Heart right ventricle (tissue), 16 donors: ENCODE results near the gene CISD1. TPM values are rescaled to one million over a fixed set of nuclear protein-coding genes. Genes with fewer than 3 reads are reported as not detected.
"Not testable (repeated sequence)": the region's sequence is repeated elsewhere in the genome, so short reads cannot be mapped to it uniquely, and the experiment has no call there.

Experiments used
- ATAC-seq, 8 donors: fragments of 200-7000 bp; cut with Tn5 transposase; one replicate each; pipeline ENCODE4 v1.9.1; 2020; ENCODE audit warnings: mild to moderate bottlenecking in 8 of 8, moderate library complexity in 8 of 8, moderate number of reproducible peaks in 1 of 8
- DNase-seq, 2 donors: peaks; one replicate each; pipeline ENCODE4 v3.0.0-alpha.2; 2020
- H3K27ac ChIP-seq, 10 donors: fragments of 200-600 bp; sonication (generic) in 2 of 10; one replicate each; pipeline versions ENCODE4 v1.5.0 to v1.8.0; 2020 to 2022; ENCODE audit warnings: mild to moderate bottlenecking in 3 of 10
- H3K27me3 ChIP-seq, 7 donors: fragments of 200-600 bp; one replicate each; pipeline ENCODE4 v1.8.0; 2021 to 2022; ENCODE audit warnings: mild to moderate bottlenecking in 2 of 7
- H3K36me3 ChIP-seq, 9 donors: fragments of 200-600 bp; sonication (generic) in 1 of 9; one replicate each; pipeline versions ENCODE4 v1.5.0 to v1.8.0; 2020 to 2022; ENCODE audit warnings: mild to moderate bottlenecking in 2 of 9
- H3K4me1 ChIP-seq, 9 donors: fragments of 200-600 bp; sonication (generic) in 1 of 9; one replicate each; pipeline versions ENCODE4 v1.5.0 to v1.8.0; 2020 to 2022; ENCODE audit warnings: mild to moderate bottlenecking in 4 of 9
- H3K4me3 ChIP-seq, 10 donors: fragments of 200-600 bp; sonication (generic) in 2 of 10; one replicate each; pipeline versions ENCODE4 v1.5.0 to v1.8.0; 2020 to 2022; ENCODE audit warnings: mild to moderate bottlenecking in 7 of 10, moderate library complexity in 2 of 10
- H3K9me3 ChIP-seq, 11 donors: fragments of 200-600 bp in 10 of 11; sonication (generic) in 2 of 11; one replicate each; pipeline versions ENCODE4 v1.5.0 to v1.8.0; 2013 to 2022; ENCODE audit warnings: mild to moderate bottlenecking in 2 of 11, control low read depth in 1 of 11, moderate library complexity in 1 of 11
- CTCF ChIP-seq, 9 donors: fragments of 200-600 bp; sonication (generic) in 2 of 9; IDR thresholded peaks; one replicate each; pipeline versions ENCODE4 v1.5.0 to v1.8.0; 2021 to 2022; ENCODE audit warnings: antibody characterized with exemption in 9 of 9, mild to moderate bottlenecking in 5 of 9, moderate library complexity in 1 of 9
- WGBS, 2 donors: extraction: QIAGEN DNeasy Blood & Tissue Kit; methylation state at CpG; one replicate each; pipeline ENCODE4 v1.1.7; 2013; ENCODE audit warnings: inconsistent platforms in 1 of 2; 5-methylcytosine and 5-hydroxymethylcytosine counted together
- intact Hi-C, 10 donors: fragments of 100-400 bp; cut with DNase I; formaldehyde crosslinking; loops; one replicate each; pipeline versions ENCODE4 v1.11.1 to v1.14.2; 2022
- polyA plus RNA-seq, 2 donors: library from polyadenylated mRNA; stranded (reverse); fragments of 200-250 nt; gene quantifications; one replicate each; pipeline ENCODE4 v1.2.3, GENCODE V29; 2013
- total RNA-seq, 10 donors: library from RNA; stranded (reverse); fragmentation: NEBNext Ultra II Directional in 3 of 10; extraction: Animal tissue kit (Norgen Biotek cat#: 25700) in 3 of 10; gene quantifications; one replicate each; pipeline versions ENCODE4 v1.2.1 to v1.2.4, GENCODE V29; 2021 to 2023
- donor health status: Arrhythmogenic right ventricular cardiomyopathy.
- donor health status: ischemic (EF 13 %, LVEDD 7.1; RV severe dilation, severe dysfunction).
- donor health status: healthy with polysubstance abuse.
- donor health status: DM: no; HTN: yes; CAD: no.
- donor health status: DM: no; HTN: no; CAD: no.
- donor health status: ischemic (EF 25% LVEDD 6.9; RV normal size, moderate dysfunction).
- donor health status: ischemic (EF 25% LVEDD 5.7; RV mildly dilated, moderate dysfunction).
- donor health status: healthy.
- donor health status: DM: yes; HTN: yes; CAD: no.
- donor health status: Ischemic cardiomyopathy.
- donor health status: ischemic (EF 35%, LVEDD 5.7; RV mildly dilated, moderate dysfunction).
- donor health status: nonischemic (EF 11% LVEDD 7.7; RV severe dilation, severe dysfunction).
- donor health status: DM: yes; HTN: yes; CAD: no.
- donor health status: PGD.
- donor health status: ischemic (EF 29% LVEDD 5.4; RV normal size, mild dysfunction).
- donor health status: nonischemic (EF 23%, LVEDD 6.1; RV moderate dilation, normal function).

Gene CISD1
- total and polyA plus RNA-seq, 12 donors = 34.4 to 204 (median 173) TPM

GRCh38 chr10:58254644-58255043 lies 14.3 kb upstream of the CISD1 start:
- H3K36me3 ChIP-seq = peaks cover 0 to 5% (median 0%) of the 10 kb centered on the region in 9 donors
- TF ChIP-seq CTCF (IDR thresholded peaks at IDR 0.05) = no peak
- DNase-seq (no peak), ATAC-seq (no peak)
- H3K4me3 ChIP-seq = no peak overlapping the region
- H3K27ac ChIP-seq = no peak overlapping the region
- H3K9me3 ChIP-seq = peaks cover 0 to 8% (median 0%) of the 10 kb centered on the region in 11 donors
- intact Hi-C loops = no loop called here
- no peaks in the 10 kb centered on the region for H3K27me3 ChIP-seq
- 91 to 97% methylated on average over 1 of the region's 1 CpG for WGBS, 2 donors
- no peaks in the 10 kb centered on the region for H3K4me1 ChIP-seq

GRCh38 chr10:58256013-58256780 lies 12.8 kb upstream of the CISD1 start:
- H3K9me3 ChIP-seq, DNase-seq, H3K4me1 ChIP-seq, H3K27ac ChIP-seq, intact Hi-C loops, ATAC-seq, H3K36me3 ChIP-seq, H3K4me3 ChIP-seq, H3K27me3 ChIP-seq: not testable (repeated sequence)
- WGBS, 2 donors = 94 to 97% methylated on average over 7 of the region's 7 CpGs

GRCh38 chr10:58258977-58259692 lies 9.8 kb upstream of the CISD1 start:
- peaks cover 0 to 5% (median 0%) of the 10 kb centered on the region in 9 donors for H3K36me3 ChIP-seq
- no peak for TF ChIP-seq CTCF (IDR thresholded peaks at IDR 0.05)
- intact Hi-C loops = no loop called here
- H3K9me3 ChIP-seq = peaks cover 0 to under 1% (median 0%) of the 10 kb centered on the region in 11 donors
- H3K4me3 ChIP-seq = no peak overlapping the region
- no peaks in the 10 kb centered on the region for H3K27me3 ChIP-seq
- WGBS, 2 donors = 88 to 94% methylated on average over 4 of the region's 4 CpGs
- H3K27ac ChIP-seq = no peak overlapping the region
- no peak for ATAC-seq
- DNase-seq = no peak
- peaks cover 0 to 17% (median 0%) of the 10 kb centered on the region in 9 donors for H3K4me1 ChIP-seq

- no peak for ATAC-seq
- peaks cover 0 to 29% (median 10%) of the 10 kb centered on the region in 9 donors for H3K4me1 ChIP-seq
- no peak for TF ChIP-seq CTCF (IDR thresholded peaks at IDR 0.05)
- H3K27me3 ChIP-seq = no peaks in the 10 kb centered on the region
- intact Hi-C loops = no loop called here
- no peak overlapping the region for H3K27ac ChIP-seq
- no peak for DNase-seq
- no peak overlapping the region for H3K4me3 ChIP-seq
- H3K36me3 ChIP-seq = peaks cover 0 to 5% (median 0%) of the 10 kb centered on the region in 9 donors
- H3K9me3 ChIP-seq = no peaks in the 10 kb centered on the region
These were observed 8.6 kb upstream of the CISD1 start for GRCh38 chr10:58260334-58260733.

GRCh38 chr10:58262766-58263165 lies 6.2 kb upstream of the CISD1 start:
- intact Hi-C loops = no loop called here
- H3K27ac ChIP-seq = no peak overlapping the region
- H3K36me3 ChIP-seq = peaks cover 0 to 5% (median 0%) of the 10 kb centered on the region in 9 donors
- TF ChIP-seq CTCF (IDR thresholded peaks at IDR 0.05) = no peak
- no peak for DNase-seq
- no peaks in the 10 kb centered on the region for H3K9me3 ChIP-seq
- peaks cover 0 to 38% (median 21%) of the 10 kb centered on the region in 9 donors for H3K4me1 ChIP-seq
- H3K4me3 ChIP-seq = no peak overlapping the region
- no peak for ATAC-seq
- no peaks in the 10 kb centered on the region for H3K27me3 ChIP-seq
